ENCODE measurements around the gene HPSE2.
"Not testable (repeated sequence)": the region's sequence is repeated elsewhere in the genome, so short reads cannot be mapped to it uniquely, and the experiment has no call there.

HPSE2 gene

DNA sequence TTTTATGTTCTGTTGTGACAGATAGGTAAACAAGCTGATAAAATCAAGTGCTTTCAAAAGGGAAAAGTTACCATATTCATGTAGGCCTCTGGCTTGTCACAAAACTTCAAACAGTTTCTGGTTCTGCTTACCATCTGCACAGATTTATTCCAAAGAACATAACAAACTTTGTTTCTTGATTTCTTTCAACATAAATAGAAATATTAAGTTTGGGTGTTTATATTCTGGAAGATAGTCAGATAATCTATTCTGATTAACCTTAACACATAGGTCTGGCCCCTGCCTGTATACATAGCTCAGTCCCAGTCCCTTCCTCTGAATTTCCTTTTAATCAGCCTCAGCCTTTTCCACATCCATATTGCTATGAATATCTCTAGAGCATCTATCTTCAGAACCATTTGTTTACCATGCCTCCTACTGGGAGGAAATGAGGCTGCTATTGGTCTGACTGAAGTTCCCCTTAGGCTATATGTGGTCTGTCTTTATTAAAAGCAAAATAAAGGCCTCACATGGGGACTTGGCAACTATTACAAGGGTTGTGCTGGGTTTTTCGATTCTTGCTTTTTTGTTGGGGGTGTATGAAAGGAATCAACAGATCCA is 319.0 kb downstream of the HPSE2 start:
- DNase-seq = no peak

DNA sequence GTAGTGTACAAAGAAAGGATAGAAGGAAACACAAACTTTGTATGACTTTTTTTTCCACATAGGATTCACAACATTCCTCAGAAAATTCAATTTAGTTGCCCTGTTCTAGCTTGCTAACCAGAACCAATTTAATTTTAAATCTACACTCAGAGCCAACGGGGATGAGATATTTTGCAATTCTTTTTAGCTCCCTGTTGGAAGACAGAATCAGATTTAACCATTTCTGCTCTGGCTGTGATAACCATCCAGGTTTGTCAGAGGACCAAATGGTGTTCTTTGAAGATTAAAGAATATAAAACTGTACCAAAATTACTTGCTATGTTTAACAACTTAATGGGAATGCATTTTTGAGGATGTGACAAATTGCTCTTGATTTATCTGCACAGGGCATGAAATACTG is 319.7 kb downstream of the HPSE2 start:
- no peak for DNase-seq

DNA sequence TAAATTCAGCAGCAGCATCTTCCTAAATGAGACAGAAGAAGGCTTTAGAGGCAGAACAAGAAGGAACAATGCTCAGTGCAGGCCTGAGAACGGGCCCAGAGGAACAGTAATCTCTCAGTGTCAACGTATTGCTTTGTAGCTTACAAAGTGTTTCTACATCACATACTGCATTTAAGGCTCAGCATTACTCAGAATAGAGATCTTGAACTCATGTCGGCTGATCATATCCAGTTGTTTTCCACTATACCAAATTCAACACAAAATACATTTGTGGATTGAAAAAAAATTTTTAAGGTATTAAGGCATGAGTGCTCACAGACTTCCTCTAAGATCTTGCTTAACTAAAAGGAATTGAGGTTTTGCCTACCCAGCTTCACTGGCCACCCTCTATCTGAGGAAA is 325.1 kb downstream of the HPSE2 start:
- no peak for DNase-seq

DNA sequence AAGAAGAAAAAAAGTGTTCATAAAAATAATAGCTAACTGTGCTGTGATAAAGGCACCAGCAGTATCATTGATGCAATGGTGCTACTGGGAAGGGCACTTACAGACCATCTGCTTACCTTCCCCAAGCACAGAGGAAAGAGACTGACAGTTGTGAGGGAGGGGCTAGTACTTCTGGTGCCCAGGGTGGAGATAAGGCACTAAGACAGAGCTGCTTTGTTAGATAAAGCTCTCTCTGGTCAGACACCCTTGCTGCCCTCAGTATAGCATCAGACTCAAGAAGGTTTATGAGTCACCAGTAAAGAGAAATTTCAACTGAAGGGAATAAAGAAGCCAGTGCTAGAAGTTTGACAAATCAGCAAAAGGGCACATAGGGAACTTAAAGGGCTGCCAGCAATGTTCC is 325.6 kb downstream of the HPSE2 start:
- no peak for DNase-seq

DNA sequence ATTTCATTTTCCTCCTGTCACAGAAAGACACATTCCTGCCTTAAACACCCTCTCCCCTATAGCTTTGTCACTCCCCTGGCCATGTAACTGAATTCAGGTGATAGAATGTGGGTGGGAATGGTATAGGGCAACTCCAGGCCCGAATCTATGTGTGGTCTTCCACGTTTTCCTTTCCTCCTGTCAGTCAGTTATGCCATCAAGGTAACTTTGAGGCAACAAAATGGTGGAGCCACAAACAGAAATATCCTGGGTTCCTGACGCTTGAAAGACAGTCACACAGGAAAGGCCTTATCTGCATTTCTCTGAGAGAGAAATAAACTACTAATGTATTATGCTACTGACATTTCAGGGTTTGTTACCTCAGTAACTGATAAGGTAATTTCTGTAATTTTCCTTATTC is 326.8 kb downstream of the HPSE2 start:
- no peak for DNase-seq

DNA sequence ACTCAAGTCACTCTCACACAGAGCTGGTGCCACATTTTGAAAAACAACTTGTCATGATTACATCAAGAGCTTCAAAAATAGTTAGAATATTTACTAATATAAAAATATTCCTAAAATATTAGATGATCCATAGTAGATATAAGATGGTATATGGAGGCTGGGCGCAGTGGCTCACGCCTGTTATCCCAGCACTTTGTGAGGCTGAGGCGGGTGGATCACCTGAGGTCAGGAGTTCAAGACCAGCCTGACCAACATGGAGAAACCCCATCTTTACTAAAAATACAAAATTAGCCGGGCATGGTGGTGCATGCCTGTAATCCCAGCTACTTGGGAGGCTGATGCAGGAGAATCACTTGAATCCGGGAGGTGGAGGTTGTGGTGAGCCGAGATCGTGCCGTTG is 327.4 kb downstream of the HPSE2 start:
- not testable (repeated sequence) for DNase-seq

DNA sequence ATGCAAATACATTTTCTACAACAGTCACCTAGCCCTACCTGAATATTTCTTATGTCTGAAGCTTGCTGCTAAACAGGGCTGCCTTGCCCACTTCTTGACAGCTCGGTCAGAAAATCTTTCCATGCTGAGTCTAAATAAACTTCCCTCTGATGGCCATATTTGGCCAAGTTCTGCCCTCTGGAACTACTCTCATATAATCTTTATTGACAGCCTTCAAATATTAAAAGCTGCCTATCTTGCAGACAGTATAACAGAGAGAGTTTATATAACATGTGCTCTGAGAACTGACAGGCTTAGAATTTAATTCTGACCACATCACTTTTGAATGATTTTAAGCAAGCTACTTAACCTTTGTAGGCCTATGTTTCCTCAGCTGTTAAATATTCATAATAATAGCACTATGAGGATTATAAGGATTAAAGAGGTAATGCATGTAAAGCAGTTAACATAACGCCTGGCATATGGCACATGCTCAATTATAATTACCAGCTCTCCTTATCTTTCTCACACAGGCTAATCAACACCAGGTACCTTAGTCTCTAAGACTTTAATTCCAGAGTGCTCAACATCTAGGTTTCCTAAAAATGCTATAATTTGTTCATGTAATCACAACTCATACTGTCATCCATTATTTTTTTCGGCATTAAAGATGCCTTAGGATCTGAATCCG is 334.1 kb downstream of the HPSE2 start:
- no peak for DNase-seq

DNA sequence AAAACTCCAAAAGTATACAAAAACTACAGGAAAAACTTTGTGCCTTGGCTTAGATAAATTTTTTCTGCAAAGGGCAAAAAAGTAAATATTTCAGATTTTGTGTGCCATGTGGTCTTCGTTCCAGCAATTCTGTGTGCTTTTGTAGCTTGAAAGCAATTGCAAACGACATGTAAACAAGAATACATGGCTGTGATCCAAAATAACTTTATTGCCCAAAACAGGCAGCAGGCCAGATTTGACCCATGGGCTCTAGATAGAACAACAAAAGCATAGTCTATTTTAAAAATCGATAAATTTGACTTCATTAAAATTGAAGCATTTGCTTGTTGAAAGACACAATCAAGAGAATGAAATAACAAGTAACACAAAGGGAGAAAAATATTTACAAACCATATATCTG is 336.6 kb downstream of the HPSE2 start:
- no peak for DNase-seq

DNA sequence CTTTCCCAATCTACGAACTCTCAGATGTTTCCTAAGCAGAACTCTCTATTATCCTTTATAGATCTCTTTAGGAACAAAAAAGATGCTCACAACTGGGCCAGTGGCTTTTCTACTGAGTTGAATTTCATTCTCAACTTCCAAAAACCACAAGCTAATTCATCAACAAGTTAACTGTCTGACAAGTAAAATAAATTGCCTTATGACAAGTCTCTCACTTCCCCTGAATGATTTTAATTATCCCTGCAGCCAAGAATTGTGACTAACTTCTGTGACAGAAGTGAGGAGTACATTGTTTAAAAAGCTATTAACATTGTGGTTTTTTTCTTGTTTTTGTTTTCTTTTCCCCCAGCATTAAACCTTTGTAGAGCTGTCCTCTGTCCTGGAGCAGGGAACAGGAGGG is 343.1 kb downstream of the HPSE2 start:
- no peak for DNase-seq

DNA sequence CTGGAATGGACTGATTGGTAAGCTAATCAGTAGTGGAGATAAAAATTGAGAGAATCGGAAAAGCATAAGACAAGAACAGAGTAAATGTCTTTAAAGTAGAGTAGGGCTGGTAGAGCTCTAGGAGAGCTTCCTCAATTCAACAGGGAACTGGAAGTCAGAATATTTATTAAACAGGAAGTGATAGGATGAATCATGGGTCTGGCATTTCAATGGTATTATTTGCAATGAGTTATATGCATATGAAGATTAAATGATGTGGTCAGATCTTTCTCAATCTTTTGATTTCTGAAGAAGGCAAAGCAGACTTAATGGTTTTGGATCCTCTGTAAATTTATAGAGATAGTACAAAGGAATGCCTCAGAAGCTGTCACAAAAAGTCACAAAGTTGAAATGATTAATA is 349.0 kb downstream of the HPSE2 start:
- DNase-seq = peak; percentile 41

DNA sequence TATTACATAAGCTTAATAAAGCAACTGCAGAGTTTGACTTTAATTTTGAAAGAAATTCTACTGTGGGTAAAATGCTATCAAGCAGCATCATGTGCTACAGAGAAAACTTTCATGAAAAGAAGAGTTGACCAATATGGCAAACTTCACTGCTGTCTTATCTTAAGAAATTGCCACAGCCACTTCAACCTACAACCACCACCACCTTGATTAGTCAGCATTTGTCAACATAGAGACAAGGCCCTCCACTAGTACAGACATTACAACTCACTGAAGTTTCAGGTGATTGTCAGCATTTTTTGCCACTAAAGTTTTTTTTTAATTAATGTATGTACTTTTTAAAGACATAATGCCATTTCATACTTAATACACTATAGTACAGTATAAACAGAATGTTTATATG is 350.3 kb downstream of the HPSE2 start:
- DNase-seq = no peak

DNA sequence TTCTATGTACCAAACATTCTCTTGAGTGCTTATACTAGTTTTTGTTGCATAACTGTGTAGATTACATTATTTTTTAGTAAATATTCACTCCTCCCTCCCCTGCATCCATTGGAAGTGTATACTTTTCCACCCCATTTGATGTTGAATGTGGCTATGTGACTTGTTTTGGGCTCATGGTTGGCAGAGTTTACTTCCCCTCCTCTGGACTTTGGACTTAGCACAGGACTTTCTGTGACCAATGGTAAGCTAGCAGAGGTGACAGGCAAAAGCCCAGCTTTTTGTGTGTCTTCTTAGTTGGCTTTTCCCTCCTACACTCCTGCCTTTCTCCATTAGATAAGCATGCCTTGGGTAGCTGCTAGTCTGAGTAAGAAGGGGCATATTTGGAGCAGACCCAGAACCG is 353.9 kb downstream of the HPSE2 start:
- DNase-seq = no peak

DNA sequence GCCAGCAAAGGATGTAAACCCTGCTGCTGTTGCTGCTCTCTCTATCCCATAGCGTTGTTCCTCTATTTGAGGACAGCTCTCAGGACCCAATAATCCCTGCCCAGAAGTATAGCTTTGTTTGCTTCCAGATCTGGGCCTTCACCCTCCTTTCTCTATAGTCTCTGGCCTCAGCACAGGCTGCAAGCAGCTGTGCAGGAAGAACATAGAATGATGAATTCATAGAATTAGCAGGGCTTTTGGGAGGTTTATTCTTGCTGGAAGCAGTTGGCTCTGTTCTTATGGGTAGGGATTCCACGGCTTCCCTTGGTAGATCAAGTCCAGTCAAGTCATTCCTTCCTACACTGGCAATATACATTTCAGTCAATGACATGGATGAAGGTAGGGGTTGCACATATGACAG is 354.7 kb downstream of the HPSE2 start:
- DNase-seq = no peak

DNA sequence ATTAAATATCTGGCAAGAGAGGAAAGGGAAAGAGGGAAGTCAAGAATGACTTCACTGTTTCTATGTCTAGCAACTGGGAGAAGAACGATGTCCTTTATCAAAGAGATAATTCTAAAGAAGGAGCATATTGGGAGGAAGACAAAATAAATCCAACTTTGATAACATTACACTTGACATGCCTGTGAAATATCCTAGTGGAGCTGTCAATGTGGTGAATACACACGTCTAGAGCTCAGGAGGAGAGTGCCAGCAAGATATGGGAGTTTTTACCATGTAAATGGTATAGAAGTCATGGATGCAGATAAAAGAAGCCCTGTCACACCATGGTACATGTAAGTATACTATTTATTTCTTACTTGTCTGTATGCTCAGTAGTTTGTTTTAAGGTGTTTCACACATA is 356.7 kb downstream of the HPSE2 start:
- DNase-seq = no peak

DNA sequence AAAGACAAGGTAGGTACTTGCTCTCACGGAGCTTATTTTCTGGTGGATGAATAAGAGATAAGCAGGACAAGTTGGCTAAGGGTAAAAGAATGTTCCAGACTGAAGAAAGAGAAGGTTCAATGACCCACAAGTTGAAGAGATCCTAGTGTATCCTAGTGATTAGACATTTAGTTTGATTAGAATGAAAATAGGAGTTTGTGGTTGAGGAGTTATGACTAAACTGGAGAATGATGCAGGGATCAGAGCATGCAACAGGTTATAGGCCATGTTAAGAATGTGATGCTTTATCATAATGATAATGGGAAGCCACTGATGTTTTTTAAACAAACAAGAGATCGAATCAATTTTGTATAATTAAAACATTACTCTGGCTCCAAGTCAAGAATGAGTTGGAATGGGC is 357.2 kb downstream of the HPSE2 start:
- no peak for DNase-seq

DNA sequence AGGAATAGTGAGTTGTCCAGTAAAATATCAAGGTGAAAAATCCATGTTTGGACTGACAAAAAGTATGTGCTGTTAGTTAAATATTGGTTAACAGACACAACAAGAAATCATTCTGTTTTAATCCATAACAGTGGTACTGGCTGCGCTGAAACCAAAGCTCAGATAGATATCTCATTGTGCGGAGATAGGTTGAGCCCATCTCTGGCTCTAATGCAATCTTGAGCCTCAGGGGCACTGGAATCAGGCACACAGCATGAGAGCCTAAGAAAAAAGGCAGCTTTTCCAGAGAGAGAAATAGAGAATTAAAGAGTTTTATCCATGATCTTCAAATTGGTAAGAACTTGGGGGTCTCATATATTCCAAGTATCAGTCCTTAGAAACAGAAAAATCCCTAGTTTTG is 373.7 kb downstream of the HPSE2 start:
- DNase-seq = no peak

DNA sequence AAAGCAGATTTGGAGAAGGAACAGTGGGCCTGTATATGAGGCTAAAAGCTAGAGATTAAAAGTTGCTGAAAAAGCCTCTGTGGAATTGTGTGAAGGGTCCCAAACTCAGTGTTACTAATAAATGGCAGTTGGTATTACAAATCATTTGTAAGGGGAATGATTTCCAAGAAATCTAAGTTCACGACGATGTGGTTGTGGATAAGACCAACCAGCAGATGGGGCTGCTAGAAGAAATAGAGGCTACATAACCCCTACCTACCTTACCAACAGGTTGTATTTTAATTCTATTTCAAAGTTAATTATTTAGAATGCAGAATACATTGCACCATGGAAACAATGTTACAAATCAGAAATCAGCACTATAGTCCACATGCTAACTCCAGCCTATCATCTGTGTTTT is 377.1 kb downstream of the HPSE2 start:
- DNase-seq = no peak

DNA sequence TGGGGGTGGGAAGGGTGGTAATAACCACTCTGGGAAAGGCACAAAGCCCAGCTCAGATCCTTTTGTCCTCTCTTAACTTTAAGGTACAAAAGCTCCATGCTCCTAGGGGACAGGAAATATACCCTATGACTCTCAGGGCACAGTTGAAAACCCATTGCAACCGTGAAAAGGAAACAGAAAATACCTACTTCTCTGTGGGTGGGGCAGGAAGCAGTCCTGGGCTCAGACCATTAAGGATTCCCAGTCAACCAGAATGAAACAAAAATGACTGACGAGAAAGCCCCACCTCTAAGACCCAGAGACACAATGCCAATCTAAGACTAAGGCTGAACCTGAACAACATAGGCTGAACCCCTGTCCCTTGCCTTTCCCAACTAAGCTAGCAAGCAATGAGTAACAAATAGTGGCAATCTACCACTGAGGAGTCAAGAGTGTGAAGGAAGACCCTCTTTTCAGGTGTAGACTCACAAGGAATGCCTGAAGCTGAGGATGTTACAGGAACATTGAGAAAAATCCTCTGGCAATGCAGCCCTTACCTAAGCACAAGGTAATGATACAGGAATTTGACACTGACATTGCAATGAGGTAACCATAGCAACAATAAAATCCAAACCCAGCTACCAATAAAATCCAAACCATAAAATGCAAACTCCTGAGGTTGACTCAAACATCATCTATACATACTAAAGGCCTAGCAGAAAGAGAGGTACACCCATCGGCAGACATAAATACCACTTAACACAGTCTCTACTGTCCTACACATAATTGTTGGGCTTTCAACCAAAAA is 380.1 kb downstream of the HPSE2 start:
- no peak for DNase-seq

DNA sequence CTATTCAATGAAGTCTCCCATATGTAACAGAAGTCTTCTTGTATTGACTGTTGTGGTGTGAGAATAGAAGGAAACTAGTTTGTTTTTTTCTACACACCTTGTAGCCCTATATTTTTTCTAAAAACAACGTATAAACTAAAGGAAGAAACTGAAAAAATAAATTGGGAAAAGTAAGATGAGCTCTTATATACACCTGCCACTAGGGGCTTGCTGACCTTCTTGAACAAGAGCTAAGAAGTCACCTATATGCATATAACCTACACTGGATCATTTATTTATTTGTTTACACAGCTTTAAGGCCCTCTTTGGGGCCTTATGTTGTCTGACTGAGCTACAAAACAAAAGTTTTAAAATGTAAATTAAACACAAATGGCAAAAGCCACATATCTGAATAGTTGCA is 383.0 kb downstream of the HPSE2 start:
- no peak for DNase-seq

DNA sequence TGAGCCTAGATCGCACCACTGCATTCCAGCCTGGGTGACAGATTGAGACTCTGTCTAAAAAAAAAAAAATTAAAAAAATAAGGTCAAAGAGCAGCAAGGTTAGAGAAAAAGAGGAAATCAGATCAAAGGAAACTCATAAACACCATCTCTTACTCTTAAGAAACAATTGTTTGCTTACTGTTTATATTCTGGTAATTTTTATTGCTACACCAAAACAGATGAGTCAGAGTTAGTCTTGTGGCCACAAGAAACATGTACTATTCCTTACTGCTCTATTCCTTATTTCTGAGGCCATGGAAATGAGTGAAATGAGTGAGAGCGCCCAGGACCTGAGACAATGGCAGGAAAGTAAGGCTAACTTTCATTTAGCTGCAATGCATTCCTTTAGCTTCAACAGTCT is 387.3 kb downstream of the HPSE2 start:
- no peak for DNase-seq

DNA sequence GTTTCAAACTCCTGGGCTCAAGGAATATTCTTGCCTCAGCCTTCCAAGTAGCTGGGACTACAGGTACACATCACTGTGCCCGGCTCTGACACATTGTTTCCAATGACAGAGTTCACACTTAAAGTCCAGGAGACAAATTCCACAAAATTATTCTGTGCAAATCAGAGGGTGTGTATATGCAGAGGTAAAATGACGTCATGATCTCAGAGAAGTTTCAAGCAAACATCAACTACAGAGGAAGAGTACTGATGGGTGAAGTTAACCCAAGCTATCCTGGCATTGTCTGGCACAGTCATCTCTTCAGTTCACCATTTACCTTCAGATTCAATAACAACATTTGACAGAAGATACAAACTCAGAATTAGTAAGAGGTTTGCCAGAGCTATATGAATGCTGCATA is 388.9 kb downstream of the HPSE2 start:
- no peak for DNase-seq

DNA sequence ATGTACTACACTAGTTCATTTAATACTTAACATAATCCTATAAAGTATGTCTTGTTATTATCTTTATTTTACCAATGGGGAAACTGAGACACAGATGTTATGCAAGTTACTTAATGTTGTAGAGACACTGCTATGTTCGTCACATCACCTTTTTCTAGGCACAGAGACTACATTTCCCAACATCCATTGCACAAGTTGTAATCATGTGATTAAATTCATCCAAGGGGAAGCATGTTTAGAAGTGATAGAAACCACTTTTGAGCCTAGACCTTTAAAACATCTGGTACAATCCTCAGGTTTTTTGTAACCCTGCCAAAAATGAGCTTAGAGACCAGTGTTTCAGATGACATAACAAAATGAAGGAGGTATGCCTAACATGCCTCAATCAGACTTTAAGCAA is 402.1 kb downstream of the HPSE2 start:
- no peak for DNase-seq

DNA sequence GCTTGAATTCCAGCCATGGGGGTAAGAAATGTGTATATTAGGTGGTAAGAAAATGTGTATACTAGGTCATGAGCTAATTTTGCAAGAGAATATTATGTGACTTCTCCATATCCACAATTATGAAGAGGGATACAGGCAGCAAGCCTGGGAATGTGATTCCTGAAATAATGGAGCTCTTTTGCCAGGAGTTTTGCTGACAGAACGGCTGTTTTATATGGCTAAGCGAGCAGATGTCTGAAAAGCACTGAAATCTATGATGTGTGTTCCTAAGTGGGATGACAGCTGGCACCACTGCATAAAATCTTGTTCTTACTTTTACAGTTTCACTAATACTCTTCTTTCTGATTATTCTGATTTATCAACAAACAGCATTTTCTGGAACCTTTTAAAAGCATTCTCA is 402.9 kb downstream of the HPSE2 start:
- DNase-seq = no peak

DNA sequence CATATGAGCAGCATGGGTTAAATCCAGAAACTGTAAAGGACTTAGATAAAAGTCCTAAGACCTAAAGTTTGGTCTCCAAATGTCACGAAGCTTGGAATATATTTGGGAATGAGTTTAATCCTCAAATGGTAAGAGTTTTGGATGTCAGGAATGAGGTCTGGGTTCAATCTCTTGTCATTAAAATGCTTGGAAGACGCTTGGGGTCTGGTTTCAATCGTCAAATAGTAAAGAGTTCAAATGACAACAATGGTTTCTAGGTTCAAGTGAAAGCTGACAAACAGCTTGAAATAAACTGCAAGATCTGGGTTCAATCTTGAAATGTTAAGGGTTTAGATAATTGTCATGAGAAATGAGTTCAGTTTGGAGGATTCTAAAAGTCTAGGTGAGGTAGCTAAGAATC is 403.5 kb downstream of the HPSE2 start:
- DNase-seq = no peak

DNA sequence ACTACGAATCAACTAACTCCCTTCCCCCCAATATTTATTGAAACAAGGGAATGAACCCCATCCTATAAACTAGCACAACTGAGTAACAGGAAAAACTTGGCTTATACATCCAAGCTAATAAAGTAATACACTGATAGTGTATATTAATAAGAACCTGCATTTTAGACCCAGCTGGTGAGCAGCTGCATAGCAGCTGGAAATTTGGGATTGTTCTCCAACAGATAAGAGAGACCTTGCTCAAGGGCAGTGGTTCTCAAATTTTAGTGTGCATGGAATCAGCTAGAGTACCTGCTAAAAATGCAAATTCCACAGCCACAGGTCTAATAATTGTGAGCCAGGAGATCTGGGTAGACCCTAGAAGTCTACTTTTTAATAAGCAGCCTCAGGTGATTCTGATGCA is 404.3 kb downstream of the HPSE2 start:
- no peak for DNase-seq

Data from fibroblast of upper back skin (primary cell).